ENCODE data around the gene UBR2. TPM values are rescaled to one million over a fixed set of nuclear protein-coding genes. Genes with fewer than 3 reads are reported as not detected.
"Not testable (repeated sequence)": the region's sequence is repeated elsewhere in the genome, so short reads cannot be mapped to it uniquely, and the experiment has no call there.

UBR2 gene
- polyA plus RNA-seq, 4 donors, result 24.9 to 32.3 (median 28.2) TPM

GRCh38 chr6:42722497-42722896 is 158.7 kb downstream of the UBR2 start, which contains the start of gene PRPH2:
Gene PRPH2, minus strand, starts transcription at chr6:42722597. Its CDS starts 263 bp downstream, at chr6:42722334.
- DNase-seq (ENCODE audit: low read depth in 4 of 4, low spot score in 3 of 4), result no peak

- DNase-seq (ENCODE audit: low read depth in 4 of 4, low spot score in 3 of 4), result no peak
Measured at GRCh38 chr6:42724825-42725224, 161.0 kb downstream of the UBR2 start.

DNA sequence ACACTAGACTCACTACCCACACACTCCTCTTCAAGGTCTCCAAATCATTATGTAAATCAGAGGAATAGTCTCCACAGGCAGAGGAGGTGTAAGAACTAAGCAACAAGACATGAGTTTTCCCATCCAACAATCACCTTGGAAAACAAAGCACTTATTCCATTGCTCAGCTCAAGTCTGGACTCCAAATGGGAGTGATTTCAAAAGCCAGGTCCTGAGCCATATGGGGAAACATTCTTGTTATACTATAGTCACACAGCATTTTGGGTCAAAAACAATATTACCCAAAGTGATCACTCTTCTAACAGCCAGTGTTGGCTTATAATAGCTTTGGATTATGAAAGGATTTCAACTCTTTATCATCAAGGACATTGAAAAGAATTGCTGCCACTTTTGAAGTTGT is 162.2 kb downstream of the UBR2 start:
- no peak for DNase-seq (ENCODE audit: low read depth in 4 of 4, low spot score in 3 of 4)

- DNase-seq (ENCODE audit: low read depth in 4 of 4, low spot score in 3 of 4), result peak in 2 of 4 donors; percentile 77 to 84
Measured at GRCh38 chr6:42726485-42727086, 162.8 kb downstream of the UBR2 start.

DNA sequence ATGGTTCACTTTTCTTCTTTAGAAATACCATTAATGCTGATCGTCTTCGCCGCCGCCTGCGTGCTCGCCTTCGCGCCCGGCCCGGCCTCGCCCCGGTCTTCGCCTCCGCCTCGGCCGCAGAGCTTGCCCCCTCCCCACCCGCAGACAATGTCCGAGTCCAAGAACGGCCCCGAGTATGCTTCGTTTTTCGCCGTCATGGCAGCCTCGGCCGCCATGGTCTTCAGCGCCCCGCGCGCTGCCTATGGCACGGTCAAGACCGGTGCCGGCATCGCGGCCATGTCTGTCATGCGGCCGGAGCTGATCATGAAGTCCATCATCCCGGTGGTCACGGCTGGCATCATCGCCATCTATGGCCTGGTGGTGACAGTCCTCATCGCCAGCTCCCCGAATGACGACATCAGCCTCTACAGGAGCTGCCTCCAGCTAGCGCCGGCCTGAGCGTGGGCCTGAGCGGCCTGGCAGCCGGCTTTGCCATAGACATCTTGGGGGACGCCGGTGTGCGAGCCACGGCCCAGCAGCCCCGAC is 163.3 kb downstream of the UBR2 start:
- DNase-seq (ENCODE audit: low read depth in 4 of 4, low spot score in 3 of 4), result peak in 1 of 4 donors; percentile 45

- no peak for DNase-seq (ENCODE audit: low read depth in 4 of 4, low spot score in 3 of 4)
Measured at GRCh38 chr6:42727627-42728026, 163.8 kb downstream of the UBR2 start.

DNA sequence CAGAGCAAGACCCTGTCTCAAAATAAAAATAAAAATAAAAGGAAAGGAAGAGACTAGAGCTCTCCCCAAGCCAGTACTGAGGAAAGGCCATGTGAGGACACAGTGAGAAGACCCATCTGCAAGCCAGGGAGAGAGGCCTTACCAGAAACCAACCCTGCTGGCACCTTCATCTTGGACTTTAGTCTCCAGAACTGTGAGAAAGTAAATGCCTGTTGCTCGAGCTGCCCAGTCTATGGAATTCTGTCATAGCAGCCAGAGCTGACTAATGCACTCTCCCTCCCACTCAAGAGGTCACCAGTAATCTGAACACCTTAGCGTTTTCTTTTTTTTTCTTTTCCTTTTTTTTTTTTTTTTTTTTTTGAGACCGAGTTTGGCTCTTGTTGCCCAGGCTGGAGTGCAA is 165.9 kb downstream of the UBR2 start:
- DNase-seq (ENCODE audit: low read depth in 4 of 4, low spot score in 3 of 4), result no peak

- not testable (repeated sequence) for DNase-seq (ENCODE audit: low read depth in 4 of 4, low spot score in 3 of 4)
Measured at GRCh38 chr6:42733867-42734481, 170.1 kb downstream of the UBR2 start.

GRCh38 chr6:42735976-42736375 is 172.1 kb downstream of the UBR2 start:
- no peak for DNase-seq (ENCODE audit: low read depth in 4 of 4, low spot score in 3 of 4)

- DNase-seq (ENCODE audit: low read depth in 4 of 4, low spot score in 3 of 4), result no peak
Measured at GRCh38 chr6:42740725-42741124, 176.9 kb downstream of the UBR2 start.

DNA sequence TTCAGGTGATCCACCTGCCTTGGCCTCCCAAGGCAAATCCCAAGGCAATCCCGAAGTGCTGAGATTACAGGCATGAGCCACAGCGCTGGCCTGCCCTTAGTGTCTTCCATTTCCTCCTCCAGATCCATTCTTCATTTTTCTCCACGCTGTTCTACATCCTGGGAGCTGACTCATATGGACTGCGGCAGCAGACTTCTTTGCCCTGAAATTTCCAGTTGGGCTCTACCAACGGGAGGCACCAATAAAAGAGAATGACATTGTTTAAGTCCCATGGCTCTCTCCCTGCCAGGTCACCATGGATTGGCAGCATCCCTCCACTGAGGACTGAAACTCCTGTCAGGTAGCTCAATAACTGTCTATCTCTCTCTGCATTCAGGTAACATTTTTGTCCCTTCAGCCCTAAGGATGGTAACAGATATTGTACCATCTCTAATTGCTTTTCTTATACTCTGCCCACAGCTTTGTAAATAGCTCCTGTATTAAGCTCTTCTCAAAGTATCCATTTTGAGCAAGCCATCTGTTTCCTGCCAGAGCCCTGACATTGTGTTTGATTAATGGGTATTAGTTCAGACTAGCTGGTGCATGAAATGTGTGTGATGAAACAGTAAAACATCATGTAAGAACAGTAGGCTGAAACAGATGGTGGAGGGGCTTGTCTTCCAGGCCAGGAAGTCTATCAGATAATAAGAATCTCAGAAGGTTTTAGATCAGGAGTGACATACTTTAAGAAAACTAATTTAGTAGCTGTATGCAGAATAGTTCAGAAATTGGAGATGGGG is 178.5 kb downstream of the UBR2 start:
- no peak for DNase-seq (ENCODE audit: low read depth in 4 of 4, low spot score in 3 of 4)

Other genes starting within 250 kb of the UBR2 start
- 10 to 100 TPM; 12.7 to 18.7 (median 16.3) TPM for gene TRERF1, start 112.1 kb upstream of the UBR2 start, polyA plus RNA-seq (ENCODE audit: insufficient read length in 4 of 4)
- 1 to 10 TPM; 1.8 to 4.3 (median 2.9) TPM for gene PRPH2, start 158.6 kb downstream of the UBR2 start, polyA plus RNA-seq (ENCODE audit: insufficient read length in 4 of 4)
- gene TBCC, start 182.1 kb downstream of the UBR2 start, polyA plus RNA-seq (ENCODE audit: insufficient read length in 4 of 4), result 10 to 100 TPM; 23.2 to 25.3 (median 23.6) TPM
- 10 to 100 TPM; 14.7 to 18.1 (median 16.1) TPM for gene BICRAL, start 218.0 kb downstream of the UBR2 start, polyA plus RNA-seq (ENCODE audit: insufficient read length in 4 of 4)